Uterus (tissue), 2 donors: ENCODE data around the gene CENPB.
"Not testable (repeated sequence)": the region's sequence is repeated elsewhere in the genome, so short reads cannot be mapped to it uniquely, and the experiment has no call there.

Experiments
- CTCF ChIP-seq, 4 experiments: fragments of 200-600 bp in 2 of 4; fragments of 450-650 bp in 2 of 4; sonication (generic) in 2 of 4; IDR thresholded peaks; one replicate each; pipeline ENCODE4 v1.5.1; 2016 to 2019; ENCODE audit warnings: antibody characterized with exemption in 4 of 4, mild to moderate bottlenecking in 2 of 4, moderate library complexity in 1 of 4
- POLR2A ChIP-seq, 2 donors: fragments of 450-650 bp; IDR thresholded peaks; one replicate each; pipeline ENCODE4 v1.6.1; 2016; ENCODE audit warnings: antibody characterized with exemption in 2 of 2, mild to moderate bottlenecking in 1 of 2, moderate library complexity in 1 of 2

- not testable (repeated sequence) for TF ChIP-seq CTCF, POLR2A (IDR thresholded peaks at IDR 0.05)
Observed at GRCh38 chr20:3794168-3794567, 7.6 kb upstream of the CENPB start.
